Left lobe of liver (tissue), 2 donors: Measurements from ENCODE around the gene KCNQ5. TPM values are rescaled to one million over a fixed set of nuclear protein-coding genes. Genes with fewer than 3 reads are reported as not detected.
"Not testable (repeated sequence)": the region's sequence is repeated elsewhere in the genome, so short reads cannot be mapped to it uniquely, and the experiment has no call there.

Source experiments
- ATAC-seq: fragments of 200-7000 bp; cut with Tn5 transposase; one replicate; pipeline ENCODE4 v1.9.1; 2020; ENCODE audit warnings: mild to moderate bottlenecking, moderate library complexity
- DNase-seq: peaks from one replicate; pipeline ENCODE4 v3.0.0-alpha.2; 2020; ENCODE audit warnings: low spot score
- total RNA-seq: library from RNA; stranded (reverse); gene quantifications from one replicate; pipeline ENCODE4 v1.2.1, GENCODE V29; 2021
- donor health status: DM: no; HTN: no; CAD: no; lungs with moderate emphysema.
- donor health status: DM: no; HTN: yes; CAD: no.

KCNQ5 gene
- total RNA-seq, result not detected

GRCh38 chr6:72621291-72622093 is at the start of gene KCNQ5:
TSS of gene KCNQ5 (plus strand) at chr6:72622064.
- no peak for ATAC-seq
- no peak for DNase-seq

GRCh38 chr6:72579865-72580264 is 42.0 kb upstream of the KCNQ5 start:
- DNase-seq, result no peak
- ATAC-seq, result no peak

- DNase-seq, result no peak
- no peak for ATAC-seq
Observed at GRCh38 chr6:72580281-72580940, 41.5 kb upstream of the KCNQ5 start.

GRCh38 chr6:72580950-72581349 is 40.9 kb upstream of the KCNQ5 start:
- not testable (repeated sequence) for ATAC-seq, DNase-seq

- ATAC-seq (no peak), DNase-seq (no peak)
Observed at GRCh38 chr6:72588155-72588554, 33.7 kb upstream of the KCNQ5 start.

- DNase-seq (no peak), ATAC-seq (no peak)
Observed at GRCh38 chr6:72589096-72589495, 32.8 kb upstream of the KCNQ5 start.

GRCh38 chr6:72595812-72596211 is 26.1 kb upstream of the KCNQ5 start:
- no peak for ATAC-seq
- DNase-seq, result no peak

GRCh38 chr6:72616406-72617015 is 5.4 kb upstream of the KCNQ5 start:
- no peak for DNase-seq

GRCh38 chr6:72617721-72618120 is 4.1 kb upstream of the KCNQ5 start:
- DNase-seq (no peak), ATAC-seq (no peak)

More at GRCh38 chr6:72616406-72617015, 5.4 kb upstream of the KCNQ5 start:
- ATAC-seq, result peak; percentile 47

GRCh38 chr6:72619883-72620696 is 1.8 kb upstream of the KCNQ5 start:
- ATAC-seq, result peak; percentile 38
- DNase-seq, result no peak

- ATAC-seq (no peak), DNase-seq (no peak)
Observed at GRCh38 chr6:72620871-72621290, 983 bp upstream of the KCNQ5 start.

GRCh38 chr6:72622094-72622940 is 453 bp downstream of the KCNQ5 start:
- DNase-seq (no peak), ATAC-seq (peak; percentile 51)

GRCh38 chr6:72623808-72624207 is 1.9 kb downstream of the KCNQ5 start:
- ATAC-seq (no peak), DNase-seq (no peak)

GRCh38 chr6:72624557-72625160 is 2.8 kb downstream of the KCNQ5 start:
- DNase-seq (no peak), ATAC-seq (peak; percentile 49)

GRCh38 chr6:72626126-72626525 is 4.3 kb downstream of the KCNQ5 start:
- DNase-seq (no peak), ATAC-seq (no peak)

GRCh38 chr6:72627539-72627938 is 5.7 kb downstream of the KCNQ5 start:
- no peak for ATAC-seq
- no peak for DNase-seq

GRCh38 chr6:72631480-72631879 is 9.6 kb downstream of the KCNQ5 start:
- ATAC-seq, result no peak
- DNase-seq, result no peak

- DNase-seq (no peak), ATAC-seq (no peak)
Observed at GRCh38 chr6:72635636-72636035, 13.8 kb downstream of the KCNQ5 start.

GRCh38 chr6:72636215-72636614 is 14.4 kb downstream of the KCNQ5 start:
- DNase-seq (no peak), ATAC-seq (no peak)

- ATAC-seq, result no peak
- DNase-seq, result no peak
Observed at GRCh38 chr6:72636786-72637185, 14.9 kb downstream of the KCNQ5 start.
